H1 (cell line): Measurements from ENCODE around the gene USF1. TPM values are rescaled to one million over a fixed set of nuclear protein-coding genes. Genes with fewer than 3 reads are reported as not detected.
A peak's percentile ranks its signal among the peaks of the same experiment; 100 is the strongest.

Source experiments
- CTCF ChIA-PET: fragments of 300-600 bp; sonication (Branson Sonifier 250); formaldehyde crosslinking; loops from one replicate; lab custom pipeline; 2021; ENCODE audit not compliant: partially characterized antibody; lab: Charles Lee
- POLR2A ChIA-PET: fragments of 300-600 bp; sonication (Branson Sonifier 250); formaldehyde crosslinking; loops from one replicate; lab custom pipeline; 2021; ENCODE audit warnings: inconsistent platforms; ENCODE audit not compliant: partially characterized antibody; lab: Charles Lee
- DNase-seq, 2 experiments: peaks; one replicate each; pipeline versions ENCODE4 v3.0.0 to v3.0.0-alpha.2; 2010 to 2022; ENCODE audit warnings: low spot score in 2 of 2, low read depth in 1 of 2, mixed read lengths in 1 of 2
- FAIRE-seq: peaks from 2 replicates; lab custom pipeline; 2011; peaks lifted over from hg19 to GRCh38; lab: Jason Lieb, UNC
- H2AFZ ChIP-seq: 2 replicates; pipeline ENCODE4 v1.8.1; 2012; ENCODE audit warnings: low read length, inconsistent platforms
- H2AK5ac ChIP-seq: 2 replicates; pipeline ENCODE4 v1.6.1; 2013; ENCODE audit warnings: low read depth, low read length
- H2BK120ac ChIP-seq: replicated peaks from 2 replicates; pipeline ENCODE3; 2013; ENCODE audit warnings: low read depth, low read length, inconsistent platforms
- H2BK12ac ChIP-seq: 2 replicates; pipeline ENCODE4 v1.6.1; 2013; ENCODE audit warnings: low read depth, low read length
- H2BK15ac ChIP-seq: 2 replicates; pipeline ENCODE4 v1.6.1; 2013; ENCODE audit warnings: low read length
- H2BK20ac ChIP-seq: 2 replicates; pipeline ENCODE4 v1.6.1; 2013; ENCODE audit warnings: low read length
- H2BK5ac ChIP-seq: 2 replicates; pipeline ENCODE4 v1.6.1; 2013; ENCODE audit warnings: low read depth, low read length
- H3K14ac ChIP-seq: 2 replicates; pipeline ENCODE4 v1.6.1; 2013; ENCODE audit warnings: inconsistent platforms; ENCODE audit not compliant: insufficient read length
- H3K18ac ChIP-seq: 2 replicates; pipeline ENCODE4 v1.6.1; 2013; ENCODE audit warnings: low read length; ENCODE audit errors: extremely low read depth
- H3K23ac ChIP-seq: 2 replicates; pipeline ENCODE4 v1.6.1; 2013; ENCODE audit warnings: inconsistent platforms; ENCODE audit not compliant: insufficient read length
- H3K23me2 ChIP-seq: 2 replicates; pipeline ENCODE4 v1.6.1; 2013; ENCODE audit warnings: low read depth, low read length
- H3K27ac ChIP-seq: 2 replicates; pipeline ENCODE4 v1.6.1; 2011; ENCODE audit warnings: low read depth, low read length, inconsistent platforms
- H3K27me3 ChIP-seq, 4 experiments: replicated peaks in 1 of 4; 1 replicate in 1 of 4; 2 replicates in 3 of 4; pipeline versions ENCODE4 v1.6.1 to v1.8.1; 2011 to 2013; ENCODE audit warnings: low read length in 3 of 4, mild to moderate bottlenecking in 3 of 4, inconsistent platforms in 2 of 4, mixed read lengths in 2 of 4, moderate library complexity in 1 of 4; ENCODE audit not compliant: control insufficient read depth in 3 of 4, insufficient read depth in 3 of 4; ENCODE audit errors: extremely low read depth in 1 of 4
- H3K36me3 ChIP-seq, 4 experiments: 2 replicates each; pipeline versions ENCODE4 v1.6.1 to v1.8.1; 2011 to 2013; ENCODE audit warnings: mild to moderate bottlenecking in 4 of 4, low read length in 3 of 4, moderate library complexity in 2 of 4, control low read depth in 1 of 4, inconsistent platforms in 1 of 4; ENCODE audit not compliant: insufficient read depth in 4 of 4, control insufficient read depth in 2 of 4
- H3K4ac ChIP-seq: replicated peaks from 2 replicates; pipeline ENCODE3; 2013; ENCODE audit warnings: low read length, low read depth, mixed read lengths, inconsistent platforms; ENCODE audit not compliant: insufficient read length
- H3K4me1 ChIP-seq, 4 experiments: replicated peaks in 1 of 4; 1 replicate in 1 of 4; 2 replicates in 3 of 4; pipeline versions ENCODE4 v1.6.1 to v1.8.1; 2011 to 2013; ENCODE audit warnings: low read length in 3 of 4, inconsistent platforms in 2 of 4, mixed read lengths in 1 of 4; ENCODE audit not compliant: insufficient read depth in 4 of 4, control insufficient read depth in 3 of 4
- H3K4me2 ChIP-seq, 2 experiments: 2 replicates each; pipeline versions ENCODE4 v1.6.1 to v1.8.1; 2011 to 2013; ENCODE audit warnings: low read depth in 2 of 2, low read length in 2 of 2, control low read depth in 1 of 2, inconsistent platforms in 1 of 2, mild to moderate bottlenecking in 1 of 2; ENCODE audit not compliant: insufficient read depth in 1 of 2
- H3K4me3 ChIP-seq, 4 experiments: fragments of 200-600, 300-600 bp in 1 of 4; sonication (generic), shearing (Covaris generic), sonication (Bioruptor Twin) in 1 of 4; 2 replicates each; pipeline versions ENCODE4 v1.5.1 to v1.8.1; 2011 to 2016; ENCODE audit warnings: low read length in 4 of 4, low read depth in 3 of 4, control low read depth in 2 of 4, inconsistent platforms in 2 of 4, mild to moderate bottlenecking in 2 of 4, mixed read lengths in 1 of 4, moderate library complexity in 1 of 4; ENCODE audit not compliant: insufficient read depth in 2 of 4; ENCODE audit errors: extremely low read depth in 1 of 4
- H3K56ac ChIP-seq: replicated peaks from 2 replicates; pipeline ENCODE3; 2013; ENCODE audit warnings: low read depth, mild to moderate bottlenecking, mixed read lengths, low read length, inconsistent platforms; ENCODE audit not compliant: insufficient read length
- H3K79me1 ChIP-seq: 2 replicates; pipeline ENCODE4 v1.6.1; 2013; ENCODE audit warnings: low read depth, low read length, control low read depth
- H3K79me2 ChIP-seq, 2 experiments: 2 replicates each; pipeline versions ENCODE4 v1.6.1 to v1.8.1; 2012 to 2013; ENCODE audit warnings: low read length in 2 of 2, mild to moderate bottlenecking in 2 of 2, inconsistent platforms in 1 of 2; ENCODE audit not compliant: insufficient read depth in 2 of 2, control insufficient read depth in 1 of 2
- H3K9ac ChIP-seq, 4 experiments: replicated peaks in 1 of 4; 1 replicate in 1 of 4; 2 replicates in 3 of 4; pipeline versions ENCODE4 v1.6.1 to v1.8.1; 2011 to 2013; ENCODE audit warnings: low read depth in 3 of 4, low read length in 3 of 4, control low read depth in 2 of 4, mild to moderate bottlenecking in 2 of 4, moderate library complexity in 2 of 4, inconsistent platforms in 1 of 4; ENCODE audit errors: extremely low read depth in 1 of 4
- H3K9me3 ChIP-seq, 2 experiments: 2 replicates each; pipeline versions ENCODE4 v1.6.1 to v1.8.1; 2012 to 2013; ENCODE audit warnings: mild to moderate bottlenecking in 2 of 2, moderate library complexity in 2 of 2, control low read depth in 1 of 2, inconsistent platforms in 1 of 2, low read depth in 1 of 2, low read length in 1 of 2, mixed read lengths in 1 of 2; ENCODE audit not compliant: insufficient read depth in 2 of 2
- H4K20me1 ChIP-seq, 2 experiments: replicated peaks in 1 of 2; 2 replicates each; pipeline versions ENCODE3 to v1.8.1; 2011 to 2013; ENCODE audit warnings: inconsistent platforms in 2 of 2, low read length in 2 of 2, mild to moderate bottlenecking in 1 of 2; ENCODE audit not compliant: insufficient read depth in 2 of 2, control insufficient read depth in 1 of 2
- H4K5ac ChIP-seq: 2 replicates; pipeline ENCODE4 v1.6.1; 2013; ENCODE audit warnings: low read length, low read depth, mixed read lengths, inconsistent platforms; ENCODE audit not compliant: insufficient read length
- H4K8ac ChIP-seq: 2 replicates; pipeline ENCODE4 v1.8.0; 2013; ENCODE audit warnings: mild to moderate bottlenecking, moderate library complexity, low read length, inconsistent platforms; ENCODE audit not compliant: insufficient read depth; ENCODE audit errors: extremely low read depth
- H4K91ac ChIP-seq: replicated peaks from 2 replicates; pipeline ENCODE3; 2013; ENCODE audit warnings: low read length, mixed read lengths, inconsistent platforms; ENCODE audit not compliant: insufficient read length
- CEBPB ChIP-seq: IDR thresholded peaks from 2 replicates; pipeline ENCODE4 v1.6.1; 2012; ENCODE audit warnings: low read depth, low read length
- CREB1 ChIP-seq: IDR thresholded peaks from 2 replicates; pipeline ENCODE4 v1.6.1; 2012; ENCODE audit warnings: inconsistent platforms
- FOSL1 ChIP-seq: IDR thresholded peaks from 2 replicates; pipeline ENCODE4 v1.6.1; 2011; ENCODE audit warnings: mild to moderate bottlenecking, low read depth, low read length, moderate library complexity; ENCODE audit not compliant: insufficient read depth
- JUND ChIP-seq: IDR thresholded peaks from 2 replicates; pipeline ENCODE4 v1.6.1; 2011; ENCODE audit warnings: mild to moderate bottlenecking, improper control_type of control experiment, low read length
- KDM1A ChIP-seq: fragments of 200-600, 300-600 bp; sonication (generic); IDR thresholded peaks from 2 replicates; pipeline ENCODE4 v1.7.1; 2016; ENCODE audit warnings: mild to moderate bottlenecking, low read length, borderline replicate concordance
- POLR2A ChIP-seq, 2 experiments: IDR thresholded peaks; 1 replicate in 1 of 2; 2 replicates in 1 of 2; pipeline ENCODE4 v1.6.1; 2011; ENCODE audit warnings: low read depth in 2 of 2, low read length in 2 of 2, mild to moderate bottlenecking in 2 of 2; ENCODE audit errors: control extremely low read depth in 1 of 2
- POLR2AphosphoS5 ChIP-seq: IDR thresholded peaks from 2 replicates; pipeline ENCODE4 v1.6.1; 2011; ENCODE audit warnings: low read depth, low read length
- TAF1 ChIP-seq: IDR thresholded peaks from 2 replicates; pipeline ENCODE4 v1.6.1; 2011; ENCODE audit warnings: mild to moderate bottlenecking, low read depth, low read length
- TCF12 ChIP-seq: IDR thresholded peaks from 2 replicates; pipeline ENCODE4 v1.6.1; 2011; ENCODE audit warnings: low read depth, mild to moderate bottlenecking, low read length
- TEAD4 ChIP-seq: IDR thresholded peaks from 2 replicates; pipeline ENCODE4 v1.6.1; 2012; ENCODE audit warnings: low read depth, low read length, inconsistent platforms, mixed read lengths
- WGBS, 2 experiments: shearing (Covaris generic) in 1 of 2; methylation state at CpG; one replicate each; pipeline versions ENCODE4 v1.1.6 to v1.1.7; 2013 to 2015; ENCODE audit warnings: low lambda C conversion rate in 2 of 2, mixed read lengths in 2 of 2, inconsistent platforms in 1 of 2, low coverage in 1 of 2, missing lambda C conversion rate in 1 of 2; ENCODE audit not compliant: insufficient replicate concordance in 2 of 2, insufficient coverage in 1 of 2, insufficient read length in 1 of 2; ENCODE audit errors: extremely low coverage in 1 of 2, missing lambda C conversion rate in 1 of 2; 5-methylcytosine and 5-hydroxymethylcytosine counted together
- polyA plus RNA-seq, 7 experiments: library from polyadenylated mRNA; depleted of rRNA in 3 of 7; stranded (reverse) in 5 of 7; unstranded in 2 of 7; fragments of >200 nt in 5 of 7; fragments of 200-250 nt in 2 of 7; gene quantifications; 1 replicate in 5 of 7; 2 replicates in 1 of 7; 4 replicates in 1 of 7; pipeline versions ENCODE4 v1.2.1 to v1.2.3, GENCODE V29; 2011 to 2013; ENCODE audit warnings: missing spikeins in 2 of 7, mixed read lengths in 2 of 7
- total RNA-seq: library from RNA; stranded (reverse); fragmentation: NEBNext Ultra II Directional; extraction: Animal tissue kit (Norgen Biotek cat#: 25700); gene quantifications from 2 replicates; pipeline ENCODE4 v1.2.1, GENCODE V29; 2021

USF1 gene
- total and polyA plus RNA-seq, 2 of the 8 experiments (the other 6 are each of a cell fraction or from before 2014, with no cell fraction given), result 45.7 to 68.9 TPM

- ChIA-PET POLR2A (interaction anchor here (1.8 kb wide), 1 partner anchor 13 kb away, joined by 4 read pairs; the partner anchor contains the start of gene ARHGAP30), CTCF (interaction anchor here (1.0 to 17.8 kb wide), 5 partner anchors 11 to 55 kb away, joined by 3 to 282 read pairs (median 4); partner anchors contain the start of genes ARHGAP30 and KLHDC9)
- no peak overlapping the region for H3K18ac ChIP-seq
- no peak overlapping the region for H3K14ac ChIP-seq
- H2AK5ac ChIP-seq, result no peak overlapping the region
- H3K4me1 ChIP-seq, result peaks cover 0 to 6% (median 0%) of the 10 kb centered on the region in 4 experiments; a peak in 4 of 7 replicates
- no peak overlapping the region for H3K56ac ChIP-seq
- H4K91ac ChIP-seq, result no peak overlapping the region
- H2BK5ac ChIP-seq, result no peak overlapping the region
- H3K27ac ChIP-seq, result no peak overlapping the region
- no peak overlapping the region for H4K8ac ChIP-seq
- no peaks in the 10 kb centered on the region for H3K36me3 ChIP-seq
- H2AFZ ChIP-seq, result no peak overlapping the region
- DNase-seq, result no peak
- no peak overlapping the region for H2BK15ac ChIP-seq
- 90% methylated on average over 7 of the region's 8 CpGs; no CpG with 5 or more reads in 1 of the 2 experiments for whole genome bisulfite sequencing, 2 experiments
- no peaks in the 10 kb centered on the region for H3K27me3 ChIP-seq
- no peaks in the 10 kb centered on the region for H3K79me1 ChIP-seq
- H3K9me3 ChIP-seq, result no peaks in the 10 kb centered on the region
- H3K23ac ChIP-seq, result no peak overlapping the region
- H3K23me2 ChIP-seq, result no peaks in the 10 kb centered on the region
- no peak overlapping the region for H3K4me2 ChIP-seq
- no peak overlapping the region for H2BK20ac ChIP-seq
- TF ChIP-seq POLR2AphosphoS5 (no peak), TAF1 (no peak), FOSL1 (no peak), CREB1 (peak; percentile 46; the same call in 1 of the 2 replicates), POLR2A (IDR thresholded peaks at IDR 0.05; ENCODE audit: control extremely low read depth in 1 of 2, low read depth in 2 of 2, low read length in 2 of 2) (no peak), JUND (no peak), KDM1A (no peak), TEAD4 (no peak), CEBPB (0 out of 2 replicates have a peak, but pooled peaks have one; percentile 17), TCF12 (no peak)
- H4K20me1 ChIP-seq, result no peaks in the 10 kb centered on the region
- no peak overlapping the region for H3K4ac ChIP-seq
- H3K9ac ChIP-seq, result no peak overlapping the region
- no peaks in the 10 kb centered on the region for H3K79me2 ChIP-seq
- no peak overlapping the region for H3K4me3 ChIP-seq
- H2BK120ac ChIP-seq, result no peak overlapping the region
- FAIRE-seq, result no peak
- no peak overlapping the region for H2BK12ac ChIP-seq
- H4K5ac ChIP-seq, result no peak overlapping the region
These were observed 37.4 kb upstream of the USF1 start for GRCh38 chr1:161082996-161083747.
